ENCODE data around the gene ARHGEF19.
A peak's percentile ranks its signal among the peaks of the same experiment; 100 is the strongest.

- TF ChIP-seq CTCF (IDR thresholded peaks at IDR 0.05): no peak
- TF ChIP-seq POLR2A (IDR thresholded peaks at IDR 0.05): peak in 1 of 2 donors; percentile 68
Observed at GRCh38 chr1:16215882-16216753, 3.7 kb upstream of the ARHGEF19 start.

Measured in thyroid gland (tissue), 4 donors.